MV-4-11 (cell line): Measurements from ENCODE around the gene NAV1.
A peak's percentile ranks its signal among the peaks of the same experiment; 100 is the strongest.
"Not testable (repeated sequence)": the region's sequence is repeated elsewhere in the genome, so short reads cannot be mapped to it uniquely, and the experiment has no call there.

ENCODE experiments used
- DNase-seq: peaks from one replicate; lab custom pipeline; 2025; lab: John Stamatoyannopoulos, UW

NAV1 gene

GRCh38 chr1:201544710-201545109 is 5.8 kb downstream of the NAV1 start:
- DNase-seq, result no peak

GRCh38 chr1:201545851-201546492 is 7.0 kb downstream of the NAV1 start:
- no peak for DNase-seq

DNA sequence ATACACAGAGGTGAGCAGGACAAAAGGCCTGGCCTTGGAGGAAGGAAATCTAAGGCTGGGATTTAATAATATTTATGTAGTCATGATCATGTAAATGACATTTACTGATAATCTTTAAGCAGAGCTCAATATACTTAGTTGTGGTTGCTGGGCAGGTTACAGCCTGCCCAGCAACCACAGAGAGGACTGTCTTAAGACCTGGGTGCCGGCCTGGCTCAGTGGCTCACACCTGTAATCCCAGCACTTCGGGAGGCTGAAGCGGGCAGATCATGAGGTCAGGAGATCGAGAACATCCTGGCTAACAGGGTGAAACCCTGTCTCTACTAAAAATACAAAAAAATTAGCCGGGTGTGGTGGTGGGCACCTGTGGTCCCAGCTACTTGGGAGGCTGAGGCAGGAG is 10.6 kb downstream of the NAV1 start:
- DNase-seq, result not testable (repeated sequence)

GRCh38 chr1:201551096-201551495 is 12.2 kb downstream of the NAV1 start:
- DNase-seq, result no peak

DNA sequence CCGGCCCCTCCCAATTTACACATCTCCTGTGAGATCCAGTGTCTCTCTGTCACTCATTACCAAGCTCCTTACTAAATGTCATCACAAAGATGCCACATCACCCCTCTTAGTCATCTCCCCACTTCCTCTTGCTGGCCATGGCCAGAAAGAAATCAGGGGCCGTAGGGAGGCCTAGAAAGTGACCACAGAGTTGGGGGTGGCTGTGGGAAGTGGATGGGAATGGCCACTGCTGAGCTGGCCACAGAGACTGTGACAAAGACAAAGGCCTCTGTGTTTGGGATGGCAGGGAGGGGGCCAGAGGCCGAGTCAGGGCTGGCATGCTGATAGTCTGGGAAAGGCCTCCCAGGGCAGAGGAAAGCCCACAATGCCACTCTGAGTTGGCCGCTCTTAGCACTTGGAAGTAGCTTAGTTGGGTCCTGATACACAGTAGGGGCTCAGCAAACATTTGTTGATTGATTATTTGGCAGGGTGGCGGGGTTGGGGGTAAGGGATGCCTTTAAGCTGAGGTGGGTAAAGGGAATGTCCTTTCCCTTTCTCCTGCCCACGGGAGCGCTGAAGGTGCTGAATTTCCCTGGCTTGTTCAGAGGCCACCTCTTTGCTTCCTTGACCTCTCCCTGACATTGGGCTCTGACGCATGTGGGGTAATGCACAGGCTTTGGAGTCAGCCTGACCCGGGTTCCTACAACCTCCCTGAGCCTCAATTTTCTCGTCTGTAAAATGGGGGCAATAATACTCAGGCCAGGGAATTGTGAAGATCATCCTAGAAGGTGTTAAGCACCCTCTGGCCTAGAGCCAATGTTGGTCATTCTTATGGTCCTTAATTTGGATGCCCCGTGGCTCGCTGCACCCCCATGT is 13.2 kb downstream of the NAV1 start:
- peak; percentile 81 for DNase-seq

- DNase-seq, result no peak
Measured at GRCh38 chr1:201552941-201553351, 14.0 kb downstream of the NAV1 start.

GRCh38 chr1:201553496-201554189 is 14.7 kb downstream of the NAV1 start:
- DNase-seq, result no peak

GRCh38 chr1:201554190-201554600 is 15.3 kb downstream of the NAV1 start:
- no peak for DNase-seq

DNA sequence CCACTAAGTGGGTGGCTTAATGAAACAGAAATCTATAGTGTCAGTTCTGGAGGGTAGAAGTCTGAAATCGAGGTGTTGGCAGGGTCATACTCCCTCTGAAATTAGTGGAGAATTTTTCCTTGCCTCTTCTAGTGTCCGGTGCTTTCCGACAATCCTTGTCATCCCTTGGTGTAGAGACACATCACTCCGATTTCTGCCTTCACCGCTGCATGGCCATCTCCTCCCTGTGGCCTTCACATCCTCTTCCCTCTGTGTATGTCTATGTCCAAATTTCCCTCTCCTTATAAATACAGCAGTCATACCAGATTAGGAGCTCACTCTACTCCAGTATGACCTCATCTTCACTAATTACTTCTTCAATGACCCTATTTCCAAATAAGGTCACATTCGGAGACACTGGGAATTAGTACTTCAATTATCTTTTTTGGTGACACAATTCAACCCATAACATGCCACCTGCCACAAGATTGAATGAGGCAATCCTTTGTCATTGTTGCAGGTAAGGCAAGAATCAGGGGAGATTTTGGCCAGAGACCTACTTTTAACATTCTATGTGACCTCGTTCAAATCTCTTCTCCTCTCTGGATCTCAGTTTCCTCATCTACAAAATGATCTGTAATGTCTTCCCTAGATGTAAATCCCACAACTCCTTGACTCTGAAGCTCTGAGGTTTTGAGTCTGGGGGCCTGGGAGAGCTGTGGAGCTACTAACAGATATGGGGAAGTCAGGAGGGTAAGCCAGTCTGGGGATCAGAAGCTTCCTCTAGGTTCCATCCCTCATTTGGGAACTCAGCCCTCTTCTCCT is 16.1 kb downstream of the NAV1 start:
- no peak for DNase-seq

DNA sequence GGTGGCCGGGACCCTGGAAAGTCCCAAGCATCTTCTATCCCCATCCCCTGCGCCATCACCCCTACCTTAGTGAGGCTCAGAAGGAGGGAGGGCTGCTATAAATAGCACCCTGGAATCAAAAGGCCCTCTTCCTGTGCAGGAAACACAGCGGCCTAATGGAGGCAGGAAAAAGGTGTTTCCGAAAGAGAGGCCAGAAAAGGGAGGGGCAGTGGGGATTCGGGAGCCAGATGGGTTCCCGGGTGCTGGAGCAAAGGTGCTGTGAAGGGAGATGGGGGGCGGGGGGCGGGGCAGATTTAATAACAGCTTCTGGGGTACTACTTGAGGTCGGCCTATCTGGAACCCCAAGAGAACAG is 16.6 kb downstream of the NAV1 start:
- DNase-seq, result no peak

- peak; percentile 11 for DNase-seq
Measured at GRCh38 chr1:201556841-201557571, 18.1 kb downstream of the NAV1 start.

GRCh38 chr1:201557572-201557958 is 18.6 kb downstream of the NAV1 start:
- no peak for DNase-seq

DNA sequence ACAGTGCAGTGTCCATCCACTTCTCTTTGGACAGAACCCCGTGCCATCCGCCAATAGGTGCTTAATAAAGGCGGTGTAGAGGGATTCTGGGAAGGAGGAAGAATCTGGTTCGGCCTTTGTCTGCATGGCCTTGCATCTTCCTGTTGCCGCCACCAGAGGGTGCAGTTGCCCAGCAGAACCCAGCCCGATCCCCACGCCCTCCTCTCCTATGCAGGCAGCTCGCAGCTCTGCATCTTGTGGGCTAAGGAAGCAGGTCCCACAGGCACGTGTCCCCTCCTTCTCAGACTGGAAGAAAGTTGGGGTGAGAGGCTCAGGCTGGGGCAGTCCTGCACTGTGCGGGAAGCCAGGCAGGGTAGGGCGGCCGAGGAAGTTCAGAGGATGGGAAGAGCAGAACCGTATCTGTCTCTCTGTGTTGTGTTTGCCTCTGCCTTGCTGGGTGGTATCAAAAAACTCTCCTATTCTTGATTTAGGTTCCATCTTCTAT is 20.8 kb downstream of the NAV1 start:
- DNase-seq, result peak; percentile 62

GRCh38 chr1:201560328-201561194 is 21.6 kb downstream of the NAV1 start:
- DNase-seq, result no peak

- DNase-seq, result peak; percentile 59
Measured at GRCh38 chr1:201561195-201561564, 22.3 kb downstream of the NAV1 start.

DNA sequence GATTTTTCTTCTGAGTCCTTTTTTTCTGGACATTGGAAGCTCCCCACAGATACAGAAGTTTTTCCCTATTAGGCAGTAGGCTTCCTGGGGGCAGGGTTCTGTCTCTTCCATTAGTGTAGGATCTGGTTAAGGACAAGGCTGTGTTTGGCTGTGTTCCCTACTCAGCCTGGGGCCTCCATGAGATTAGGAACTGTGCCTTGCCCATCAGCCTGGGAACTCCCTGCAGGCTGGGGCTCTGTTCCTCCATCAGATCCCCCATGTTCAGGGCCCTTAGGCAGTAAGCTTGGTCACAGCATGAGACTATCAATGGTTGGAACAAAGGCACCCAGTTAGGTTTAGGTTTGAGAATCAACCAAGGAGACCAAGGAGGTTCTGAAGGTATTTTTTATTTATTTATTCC is 22.7 kb downstream of the NAV1 start:
- DNase-seq, result no peak

- no peak for DNase-seq
Measured at GRCh38 chr1:201562257-201562656, 23.3 kb downstream of the NAV1 start.

DNA sequence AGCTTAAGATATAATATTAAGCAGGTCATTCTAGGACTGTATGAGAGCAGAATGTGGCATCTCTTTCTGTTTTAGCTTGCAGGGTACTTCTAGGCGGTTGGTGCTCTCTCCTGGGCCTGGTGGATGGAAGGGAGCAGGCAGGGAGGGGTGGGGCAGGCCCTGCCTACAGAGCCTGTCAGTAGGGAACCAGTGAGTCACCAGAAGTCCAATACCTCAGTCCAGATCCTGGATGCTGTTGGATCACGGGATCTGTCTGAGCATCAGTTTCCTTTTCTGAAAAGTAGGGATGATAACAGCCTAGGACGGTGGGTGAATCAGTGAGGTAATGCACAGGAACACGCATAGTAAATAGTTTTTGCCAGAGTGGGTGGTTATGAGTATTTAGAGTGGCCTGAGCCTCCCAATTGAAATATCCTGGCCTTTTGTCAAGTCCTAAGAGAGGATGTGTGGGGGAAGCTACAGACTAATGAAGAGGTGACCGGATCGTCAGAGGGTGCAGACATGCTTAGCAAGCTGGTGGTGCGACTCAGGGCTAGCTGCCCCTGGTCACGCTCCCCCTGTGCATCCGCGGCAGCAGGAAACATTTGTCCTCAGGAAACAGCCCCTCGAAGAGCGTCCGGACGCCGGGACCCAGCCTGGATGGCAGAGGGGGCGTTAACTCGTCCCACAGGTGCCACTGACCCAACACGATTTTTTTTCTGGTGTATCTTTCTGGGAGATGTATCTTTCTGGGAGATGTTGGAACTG is 23.9 kb downstream of the NAV1 start:
- no peak for DNase-seq

GRCh38 chr1:201563406-201563780 is 24.5 kb downstream of the NAV1 start:
- no peak for DNase-seq

- DNase-seq, result no peak
Measured at GRCh38 chr1:201563941-201564340, 25.0 kb downstream of the NAV1 start.
